A549 (cell line): ENCODE measurements around the gene SH3PXD2A.

ENCODE experiments used
- CEBPB ChIP-seq, 2 experiments: fragments of >200 bp in 1 of 2; sonication (Bioruptor Twin) in 1 of 2; formaldehyde crosslinking in 1 of 2; IDR thresholded peaks; 2 replicates each; pipeline ENCODE4 v1.6.1; 2012 to 2016
- CHD2 ChIP-seq: fragments of 150-350 bp; IDR thresholded peaks from 2 replicates; pipeline ENCODE4 v1.6.1; 2014; ENCODE audit warnings: low read length; ENCODE audit not compliant: partially characterized antibody
- JUNB ChIP-seq: fragments of >200 bp; sonication (Bioruptor Twin); formaldehyde crosslinking; IDR thresholded peaks from 2 replicates; pipeline ENCODE4 v1.6.1; 2016
- MYC ChIP-seq: IDR thresholded peaks from 2 replicates; pipeline ENCODE4 v1.6.1; 2012; ENCODE audit warnings: mild to moderate bottlenecking, inconsistent platforms, low read length, improper control_type of control experiment, borderline replicate concordance
- NFE2L2 ChIP-seq: fragments of 150-350 bp; conservative IDR thresholded peaks from 2 replicates; pipeline ENCODE4 v1.6.1; 2014; ENCODE audit warnings: low read length
- POLR2A ChIP-seq: IDR thresholded peaks from 2 replicates; pipeline ENCODE4 v1.6.1; 2012; ENCODE audit warnings: mild to moderate bottlenecking, low read length
- TF ChIP-seq, protein P1 (sequence below): fragments of >200 bp; sonication (Bioruptor Twin); formaldehyde crosslinking; IDR thresholded peaks from 3 replicates; pipeline ENCODE4 v1.5.1; 2016
- TF ChIP-seq, protein P2 (sequence below): fragments of >200 bp; sonication (Bioruptor Twin); formaldehyde crosslinking; IDR thresholded peaks from 3 replicates; pipeline ENCODE4 v1.6.1; 2016
- TF ChIP-seq, protein P3 (sequence below): fragments of 200-600 bp; sonication (generic); IDR thresholded peaks from 2 replicates; pipeline ENCODE4 v1.6.1; 2016; ENCODE audit warnings: antibody characterized with exemption, mild to moderate bottlenecking, moderate library complexity

GRCh38 chr10:103800789-103801540 lies 54.4 kb downstream of the SH3PXD2A start:
- TF ChIP-seq, protein P1, sequence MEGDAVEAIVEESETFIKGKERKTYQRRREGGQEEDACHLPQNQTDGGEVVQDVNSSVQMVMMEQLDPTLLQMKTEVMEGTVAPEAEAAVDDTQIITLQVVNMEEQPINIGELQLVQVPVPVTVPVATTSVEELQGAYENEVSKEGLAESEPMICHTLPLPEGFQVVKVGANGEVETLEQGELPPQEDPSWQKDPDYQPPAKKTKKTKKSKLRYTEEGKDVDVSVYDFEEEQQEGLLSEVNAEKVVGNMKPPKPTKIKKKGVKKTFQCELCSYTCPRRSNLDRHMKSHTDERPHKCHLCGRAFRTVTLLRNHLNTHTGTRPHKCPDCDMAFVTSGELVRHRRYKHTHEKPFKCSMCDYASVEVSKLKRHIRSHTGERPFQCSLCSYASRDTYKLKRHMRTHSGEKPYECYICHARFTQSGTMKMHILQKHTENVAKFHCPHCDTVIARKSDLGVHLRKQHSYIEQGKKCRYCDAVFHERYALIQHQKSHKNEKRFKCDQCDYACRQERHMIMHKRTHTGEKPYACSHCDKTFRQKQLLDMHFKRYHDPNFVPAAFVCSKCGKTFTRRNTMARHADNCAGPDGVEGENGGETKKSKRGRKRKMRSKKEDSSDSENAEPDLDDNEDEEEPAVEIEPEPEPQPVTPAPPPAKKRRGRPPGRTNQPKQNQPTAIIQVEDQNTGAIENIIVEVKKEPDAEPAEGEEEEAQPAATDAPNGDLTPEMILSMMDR: no peak
- TF ChIP-seq POLR2A (no peak), NFE2L2 (no peak), CEBPB (IDR thresholded peaks at IDR 0.05) (no peak), CHD2 (no peak), JUNB (no peak), MYC (no peak)
- TF ChIP-seq, protein P2, sequence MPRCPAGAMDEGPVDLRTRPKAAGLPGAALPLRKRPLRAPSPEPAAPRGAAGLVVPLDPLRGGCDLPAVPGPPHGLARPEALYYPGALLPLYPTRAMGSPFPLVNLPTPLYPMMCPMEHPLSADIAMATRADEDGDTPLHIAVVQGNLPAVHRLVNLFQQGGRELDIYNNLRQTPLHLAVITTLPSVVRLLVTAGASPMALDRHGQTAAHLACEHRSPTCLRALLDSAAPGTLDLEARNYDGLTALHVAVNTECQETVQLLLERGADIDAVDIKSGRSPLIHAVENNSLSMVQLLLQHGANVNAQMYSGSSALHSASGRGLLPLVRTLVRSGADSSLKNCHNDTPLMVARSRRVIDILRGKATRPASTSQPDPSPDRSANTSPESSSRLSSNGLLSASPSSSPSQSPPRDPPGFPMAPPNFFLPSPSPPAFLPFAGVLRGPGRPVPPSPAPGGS: no peak
- TF ChIP-seq, protein P3, sequence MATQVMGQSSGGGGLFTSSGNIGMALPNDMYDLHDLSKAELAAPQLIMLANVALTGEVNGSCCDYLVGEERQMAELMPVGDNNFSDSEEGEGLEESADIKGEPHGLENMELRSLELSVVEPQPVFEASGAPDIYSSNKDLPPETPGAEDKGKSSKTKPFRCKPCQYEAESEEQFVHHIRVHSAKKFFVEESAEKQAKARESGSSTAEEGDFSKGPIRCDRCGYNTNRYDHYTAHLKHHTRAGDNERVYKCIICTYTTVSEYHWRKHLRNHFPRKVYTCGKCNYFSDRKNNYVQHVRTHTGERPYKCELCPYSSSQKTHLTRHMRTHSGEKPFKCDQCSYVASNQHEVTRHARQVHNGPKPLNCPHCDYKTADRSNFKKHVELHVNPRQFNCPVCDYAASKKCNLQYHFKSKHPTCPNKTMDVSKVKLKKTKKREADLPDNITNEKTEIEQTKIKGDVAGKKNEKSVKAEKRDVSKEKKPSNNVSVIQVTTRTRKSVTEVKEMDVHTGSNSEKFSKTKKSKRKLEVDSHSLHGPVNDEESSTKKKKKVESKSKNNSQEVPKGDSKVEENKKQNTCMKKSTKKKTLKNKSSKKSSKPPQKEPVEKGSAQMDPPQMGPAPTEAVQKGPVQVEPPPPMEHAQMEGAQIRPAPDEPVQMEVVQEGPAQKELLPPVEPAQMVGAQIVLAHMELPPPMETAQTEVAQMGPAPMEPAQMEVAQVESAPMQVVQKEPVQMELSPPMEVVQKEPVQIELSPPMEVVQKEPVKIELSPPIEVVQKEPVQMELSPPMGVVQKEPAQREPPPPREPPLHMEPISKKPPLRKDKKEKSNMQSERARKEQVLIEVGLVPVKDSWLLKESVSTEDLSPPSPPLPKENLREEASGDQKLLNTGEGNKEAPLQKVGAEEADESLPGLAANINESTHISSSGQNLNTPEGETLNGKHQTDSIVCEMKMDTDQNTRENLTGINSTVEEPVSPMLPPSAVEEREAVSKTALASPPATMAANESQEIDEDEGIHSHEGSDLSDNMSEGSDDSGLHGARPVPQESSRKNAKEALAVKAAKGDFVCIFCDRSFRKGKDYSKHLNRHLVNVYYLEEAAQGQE: no peak
